Calu3 (cell line): ENCODE measurements around the gene SLC4A11. TPM values are rescaled to one million over a fixed set of nuclear protein-coding genes. Genes with fewer than 3 reads are reported as not detected.

ENCODE experiments used
- Bru-seq: library from RNA; stranded (reverse); fragments of 400-500 nt; gene quantifications from one replicate; lab custom pipeline; 2021; lab: Mats Ljungman, UMichigan
- BruChase-seq, 2 experiments: library from RNA; stranded (reverse); fragments of 400-500 nt; gene quantifications; one replicate each; lab custom pipeline; 2021; lab: Mats Ljungman, UMichigan
- BruUV-seq: library from RNA; stranded (reverse); fragments of 400-500 nt; replicated peaks from 2 replicates; lab custom pipeline; 2021; lab: Mats Ljungman, UMichigan
- CTCF ChIA-PET: fragments of 300-600 bp; sonication (Branson Sonifier 250); formaldehyde crosslinking; loops from one replicate; lab custom pipeline; 2022; ENCODE audit warnings: antibody characterized with exemption; lab: Charles Lee
- DNase-seq: peaks from one replicate; pipeline ENCODE4 v3.0.0; 2022
- H3K27ac Mint-ChIP-seq: one replicate; pipeline ENCODE4 v1.8.0; 2022; ENCODE audit warnings: mixed read lengths; ENCODE audit not compliant: unreplicated experiment
- H3K27me3 Mint-ChIP-seq: one replicate; pipeline ENCODE4 v1.8.0; 2022; ENCODE audit warnings: mixed read lengths; ENCODE audit not compliant: unreplicated experiment
- H3K36me3 Mint-ChIP-seq: one replicate; pipeline ENCODE4 v1.8.0; 2022; ENCODE audit warnings: mild to moderate bottlenecking, moderate library complexity, mixed read lengths; ENCODE audit not compliant: insufficient read depth, unreplicated experiment
- H3K4me1 Mint-ChIP-seq: one replicate; pipeline ENCODE4 v1.8.0; 2022; ENCODE audit warnings: mild to moderate bottlenecking, low read depth, mixed read lengths; ENCODE audit not compliant: unreplicated experiment
- H3K4me3 Mint-ChIP-seq: one replicate; pipeline ENCODE4 v1.8.0; 2022; ENCODE audit warnings: mild to moderate bottlenecking, low read depth, moderate library complexity, mixed read lengths; ENCODE audit not compliant: unreplicated experiment
- H3K9me3 Mint-ChIP-seq: one replicate; pipeline ENCODE4 v1.8.0; 2022; ENCODE audit warnings: low read depth, mixed read lengths; ENCODE audit not compliant: unreplicated experiment
- CTCF ChIP-seq: fragments of 200-600 bp; IDR thresholded peaks from one replicate; pipeline ENCODE4 v1.8.0; 2022; ENCODE audit warnings: antibody characterized with exemption; ENCODE audit not compliant: unreplicated experiment
- intact Hi-C: fragments of 100-400 bp; cut with micrococcal nuclease; formaldehyde crosslinking; loops from one replicate; pipeline ENCODE4 v1.10.0; 2022; ENCODE audit not compliant: unreplicated experiment
- long read RNA-seq: library from polyadenylated mRNA; stranded (forward); transcript quantifications from one replicate; pipeline ENCODE4 v2.0.0, GENCODE V29; 2022
- total RNA-seq: library from RNA; stranded (reverse); gene quantifications from 2 replicates; pipeline ENCODE4 v1.2.3, GENCODE V29; 2022

The SLC4A11 gene
- 9.4 and 11.0 TPM in 2 replicates for total RNA-seq
- percentile 25 among the genes with signal in this experiment for Bru-seq, nascent RNA
- BruChase-seq, experiment 1, labeled RNA remaining after a 6-hour chase = percentile 43 among the genes with signal in this experiment
- BruChase-seq, experiment 2, labeled RNA remaining after a 2-hour chase = percentile 42 among the genes with signal in this experiment
- long read RNA-seq, transcript SLC4A11-208 (20 exons, 3,046 nt) = major isoform, 8 of 11 reads
- long read RNA-seq, partial matches to known transcripts = 0 of 11 reads
- long read RNA-seq, other reads (novel, unspliced or antisense) = 3 of 11 reads

- Mint-ChIP-seq H3K9me3 (no peaks in the 10 kb centered on the region), H3K27me3 (peaks cover 21% of the 10 kb centered on the region), H3K36me3 (peaks cover 31% of the 10 kb centered on the region), H3K4me3 (peak within 1 kb of the TSS; percentile 90), H3K4me1 (peaks cover 22% of the 10 kb centered on the region), H3K27ac (peak within 1 kb of the TSS; percentile 54)
- intact Hi-C loops = no loop called here
- CTCF ChIA-PET = interaction anchor here (0.7 kb wide), 1 partner anchor 18 kb away, joined by 3 read pairs; no protein-coding TSS in a partner anchor
- BruUV-seq = no TSS peak
- TF ChIP-seq CTCF = no peak
- peak; percentile 70 for DNase-seq
Measured at GRCh38 chr20:3239026-3239866, at the start of gene SLC4A11. Gene SLC4A11 (minus strand): TSS chr20:3239190. CDS start chr20:3239137, 53 bp downstream.

GRCh38 chr20:3283222-3283820 lies 44.3 kb upstream of the SLC4A11 start:
- Mint-ChIP-seq H3K4me3 (no peak overlapping the region), H3K36me3 (peaks cover 5% of the 10 kb centered on the region), H3K9me3 (no peaks in the 10 kb centered on the region), H3K27ac (no peak overlapping the region), H3K27me3 (no peaks in the 10 kb centered on the region), H3K4me1 (no peaks in the 10 kb centered on the region)
- no peak for TF ChIP-seq CTCF
- intact Hi-C loops = no loop called here
- BruUV-seq = no TSS peak
- CTCF ChIA-PET = no interaction called here
- DNase-seq = no peak

GRCh38 chr20:3282271-3283221 lies 43.6 kb upstream of the SLC4A11 start:
- Mint-ChIP-seq H3K9me3 (no peaks in the 10 kb centered on the region), H3K27me3 (no peaks in the 10 kb centered on the region), H3K4me1 (no peaks in the 10 kb centered on the region), H3K27ac (no peak overlapping the region), H3K4me3 (no peak overlapping the region), H3K36me3 (peaks cover 5% of the 10 kb centered on the region)
- TF ChIP-seq CTCF = no peak
- no peak for DNase-seq
- BruUV-seq = no TSS peak
- intact Hi-C loops = no loop called here
- CTCF ChIA-PET = no interaction called here
